ENCODE measurements around the gene DPH7.
"Not testable (repeated sequence)": the region's sequence is repeated elsewhere in the genome, so short reads cannot be mapped to it uniquely, and the experiment has no call there.

DPH7 gene

GRCh38 chr9:137535120-137535428, 43.7 kb downstream of the DPH7 start:
- Histone ChIP-seq H3K27ac (no peak overlapping the region), H3K27me3 (no peaks in the 10 kb centered on the region), H3K36me3 (no peaks in the 10 kb centered on the region), H3K4me3 (ENCODE audit: low read depth in 1 of 2, low read length in 1 of 2) (no peak overlapping the region), H3K9me3 (no peaks in the 10 kb centered on the region), H3K4me1 (ENCODE audit: control insufficient read depth in 1 of 2, insufficient read depth in 1 of 2, low read depth in 1 of 2, low read length in 1 of 2) (no peaks in the 10 kb centered on the region)
- no peak for TF ChIP-seq CTCF (IDR thresholded peaks at IDR 0.05)

- Histone ChIP-seq H3K4me1 (ENCODE audit: control insufficient read depth in 1 of 2, insufficient read depth in 1 of 2, low read depth in 1 of 2, low read length in 1 of 2) (no peaks in the 10 kb centered on the region), H3K27me3 (no peaks in the 10 kb centered on the region), H3K36me3 (no peaks in the 10 kb centered on the region), H3K4me3 (ENCODE audit: low read depth in 1 of 2, low read length in 1 of 2) (no peak overlapping the region), H3K27ac (no peak overlapping the region), H3K9me3 (no peaks in the 10 kb centered on the region)
- no peak for TF ChIP-seq CTCF (IDR thresholded peaks at IDR 0.05)
These were observed 44.2 kb downstream of the DPH7 start for GRCh38 chr9:137534256-137535119.

DNA sequence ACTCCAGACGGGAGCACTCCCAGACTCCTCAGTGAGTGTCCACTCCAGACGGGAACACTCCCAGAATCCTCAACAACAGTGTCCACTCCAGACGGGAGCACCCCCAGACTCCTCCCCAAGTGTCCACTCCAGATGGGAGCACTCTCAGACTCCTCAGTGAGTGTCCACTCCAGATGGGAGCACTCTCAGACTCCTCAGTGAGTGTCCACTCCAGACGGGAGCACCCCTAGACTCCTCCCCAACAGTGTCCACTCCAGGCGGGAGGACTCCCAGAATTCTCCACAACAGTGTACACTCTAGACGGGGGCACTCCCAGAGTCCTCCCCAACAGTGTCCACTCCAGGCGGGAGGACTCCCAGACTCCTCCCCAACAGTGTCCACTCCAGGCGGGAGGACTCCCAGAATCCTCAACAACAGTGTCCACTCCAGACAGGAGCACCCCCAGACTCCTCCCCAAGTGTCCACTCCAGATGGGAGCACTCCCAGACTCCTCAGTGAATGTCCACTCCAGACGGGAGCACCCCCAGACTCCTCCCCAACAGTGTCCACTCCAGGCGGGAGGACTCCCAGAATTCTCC, 45.7 kb downstream of the DPH7 start:
- not testable (repeated sequence) for H3K27ac ChIP-seq; H3K4me3 ChIP-seq (ENCODE audit: low read depth in 1 of 2, low read length in 1 of 2); H3K27me3 ChIP-seq; H3K9me3 ChIP-seq; H3K36me3 ChIP-seq; H3K4me1 ChIP-seq (ENCODE audit: control insufficient read depth in 1 of 2, insufficient read depth in 1 of 2, low read depth in 1 of 2, low read length in 1 of 2)

DNA sequence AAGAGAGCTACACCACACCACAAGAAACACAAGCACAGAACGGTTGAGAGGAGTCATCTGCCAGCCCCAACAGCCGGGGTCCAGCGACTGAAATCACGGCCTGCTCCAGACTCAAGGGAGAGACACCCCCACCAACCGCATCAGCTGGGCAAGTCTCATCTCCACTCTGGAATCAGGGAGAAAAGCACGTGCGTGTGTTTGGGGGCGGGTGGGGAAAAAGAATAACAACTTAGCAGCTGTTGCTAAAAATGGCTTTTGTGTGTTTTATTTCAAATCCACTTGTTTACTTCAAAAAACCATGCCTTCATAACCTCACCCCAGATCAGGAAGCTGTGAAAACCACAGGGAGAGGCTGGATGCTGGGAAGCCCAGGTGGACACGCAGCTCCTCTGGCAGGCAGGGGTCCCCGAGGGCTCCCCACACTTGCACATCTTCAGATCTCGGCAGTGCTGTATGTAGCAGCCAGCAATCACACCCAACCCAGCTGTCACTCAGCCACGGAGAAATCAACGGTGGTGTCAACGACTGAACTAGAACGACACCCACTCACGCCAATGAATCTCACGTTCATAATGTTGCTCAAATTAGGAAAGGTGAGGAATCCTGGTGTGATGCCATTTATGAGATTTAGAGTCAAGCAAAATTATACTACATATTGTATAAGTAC, 47.5 kb downstream of the DPH7 start:
- Histone ChIP-seq H3K36me3 (no peaks in the 10 kb centered on the region), H3K27me3 (no peaks in the 10 kb centered on the region), H3K9me3 (no peaks in the 10 kb centered on the region), H3K4me3 (ENCODE audit: low read depth in 1 of 2, low read length in 1 of 2) (no peak overlapping the region), H3K27ac (no peak overlapping the region), H3K4me1 (ENCODE audit: control insufficient read depth in 1 of 2, insufficient read depth in 1 of 2, low read depth in 1 of 2, low read length in 1 of 2) (no peaks in the 10 kb centered on the region)
- TF ChIP-seq CTCF (IDR thresholded peaks at IDR 0.05) = no peak

- no peaks in the 10 kb centered on the region for H3K36me3 ChIP-seq
- no peak for TF ChIP-seq CTCF (IDR thresholded peaks at IDR 0.05)
- no peak overlapping the region for H3K27ac ChIP-seq
- H3K27me3 ChIP-seq = no peaks in the 10 kb centered on the region
- no peak overlapping the region for H3K4me3 ChIP-seq (ENCODE audit: low read depth in 1 of 2, low read length in 1 of 2)
- no peaks in the 10 kb centered on the region for H3K4me1 ChIP-seq (ENCODE audit: control insufficient read depth in 1 of 2, insufficient read depth in 1 of 2, low read depth in 1 of 2, low read length in 1 of 2)
- no peaks in the 10 kb centered on the region for H3K9me3 ChIP-seq
These were observed 48.4 kb downstream of the DPH7 start for GRCh38 chr9:137530331-137530730.

DNA sequence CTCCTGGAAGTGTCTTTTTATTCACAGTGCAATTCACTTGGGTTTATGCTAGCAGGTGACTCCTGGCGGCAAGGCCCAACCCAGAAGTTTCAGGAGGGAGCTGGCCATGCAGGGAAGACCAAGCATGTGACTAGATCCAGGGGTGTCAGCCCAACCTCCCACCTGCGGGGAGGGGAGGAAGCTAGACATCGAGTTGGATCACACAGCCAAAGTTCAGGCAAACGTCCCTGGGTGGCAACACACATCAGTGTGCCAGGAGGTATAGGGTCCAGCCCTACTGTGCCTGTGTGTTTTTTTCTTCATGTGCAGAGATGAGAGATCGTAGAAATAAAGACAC, 53.8 kb downstream of the DPH7 start:
- H3K36me3 ChIP-seq = no peaks in the 10 kb centered on the region
- TF ChIP-seq CTCF (IDR thresholded peaks at IDR 0.05) = no peak
- no peaks in the 10 kb centered on the region for H3K9me3 ChIP-seq
- no peaks in the 10 kb centered on the region for H3K4me1 ChIP-seq (ENCODE audit: control insufficient read depth in 1 of 2, insufficient read depth in 1 of 2, low read depth in 1 of 2, low read length in 1 of 2)
- H3K27ac ChIP-seq = no peak overlapping the region
- H3K27me3 ChIP-seq = no peaks in the 10 kb centered on the region
- no peak overlapping the region for H3K4me3 ChIP-seq (ENCODE audit: low read depth in 1 of 2, low read length in 1 of 2)

All from neutrophil (primary cell).